RWPE1 (cell line): ENCODE data around the gene ZNF774.
"Not testable (repeated sequence)": the region's sequence is repeated elsewhere in the genome, so short reads cannot be mapped to it uniquely, and the experiment has no call there.

Experiments
- CTCF ChIA-PET: fragments of 350-600 bp; sonication (Branson Sonifier 250); formaldehyde crosslinking; extraction: SDS; loops from one replicate; lab custom pipeline; 2021; lab: Yijun Ruan, JAX
- POLR2A ChIA-PET: fragments of 400-600 bp; formaldehyde crosslinking; extraction: SDS; loops from one replicate; lab custom pipeline; 2020; ENCODE audit warnings: antibody characterized with exemption; ENCODE audit not compliant: low non-redundant PET; lab: Yijun Ruan, JAX
- DNase-seq: peaks from one replicate; pipeline ENCODE4 v3.0.0; 2012; ENCODE audit warnings: low spot score
- H3K27ac ChIP-seq: fragments of 450-650 bp; 2 replicates; pipeline ENCODE4 v1.5.1; 2017
- CTCF ChIP-seq: fragments of 450-650 bp; conservative IDR thresholded peaks from 2 replicates; pipeline ENCODE4 v1.5.1; 2017; ENCODE audit warnings: low read depth, mild to moderate bottlenecking

Gene ZNF774

GRCh38 chr15:90407336-90407735 lies 55.3 kb downstream of the ZNF774 start:
- no peak overlapping the region for H3K27ac ChIP-seq
- CTCF ChIA-PET, result interaction anchor here (0.8 kb wide), 1 partner anchor 41 kb away, joined by 3 read pairs; no protein-coding TSS in a partner anchor

DNA sequence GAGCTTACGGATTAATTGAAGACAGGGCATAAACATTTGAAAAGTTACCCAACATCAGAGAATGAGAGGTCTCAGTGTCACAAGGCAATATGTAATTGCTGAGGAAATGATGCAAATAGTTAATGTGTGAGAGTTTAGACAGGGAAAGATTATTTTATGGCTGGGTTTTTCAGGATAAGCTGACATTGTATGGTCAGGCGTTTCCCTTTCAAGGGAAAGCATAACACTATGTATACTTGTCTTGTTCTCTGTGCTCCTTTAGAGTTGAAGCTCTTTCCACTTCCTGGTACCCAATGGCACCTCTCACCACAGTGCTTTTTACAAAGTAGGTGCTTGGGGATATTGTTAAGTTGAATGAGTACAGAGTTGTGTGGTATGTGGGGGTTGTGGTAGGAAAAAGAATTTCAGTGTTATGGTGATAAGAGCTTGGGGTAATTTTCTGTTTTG lies 55.8 kb downstream of the ZNF774 start:
- DNase-seq, result no peak
- no peak for TF ChIP-seq CTCF
- H3K27ac ChIP-seq, result no peak overlapping the region
- ChIA-PET CTCF (interaction anchor here (0.8 kb wide), 1 partner anchor 40 kb away, joined by 3 read pairs; no protein-coding TSS in a partner anchor), POLR2A (no interaction called here)

More at GRCh38 chr15:90407336-90407735, 55.3 kb downstream of the ZNF774 start:
- no peak for DNase-seq
- POLR2A ChIA-PET, result no interaction called here
- no peak for TF ChIP-seq CTCF

GRCh38 chr15:90408657-90409056 lies 56.6 kb downstream of the ZNF774 start:
- ChIA-PET CTCF (no interaction called here), POLR2A (no interaction called here)
- H3K27ac ChIP-seq, result no peak overlapping the region
- no peak for TF ChIP-seq CTCF
- no peak for DNase-seq

DNA sequence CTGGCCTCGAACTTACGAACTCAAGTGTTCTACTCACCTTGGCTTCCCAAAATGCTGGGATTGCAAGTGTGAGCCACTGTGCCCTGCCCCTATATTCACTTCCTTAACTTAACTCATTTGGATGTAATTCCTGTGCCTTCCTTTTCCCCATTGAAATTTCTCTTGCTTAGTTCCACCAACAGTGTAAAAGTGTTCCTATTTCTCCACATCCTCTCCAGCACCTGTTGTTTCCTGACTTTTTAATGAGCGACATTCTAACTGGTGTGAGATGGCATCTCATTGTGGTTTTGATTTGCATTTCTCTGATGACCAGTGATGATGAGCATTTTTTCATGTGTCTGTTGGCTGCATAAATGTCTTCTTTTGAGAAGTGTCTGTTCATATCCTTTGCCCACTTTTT lies 57.5 kb downstream of the ZNF774 start:
- CTCF ChIA-PET, DNase-seq, H3K27ac ChIP-seq, POLR2A ChIA-PET: not testable (repeated sequence)

GRCh38 chr15:90410316-90410715 lies 58.2 kb downstream of the ZNF774 start:
- DNase-seq, POLR2A ChIA-PET, H3K27ac ChIP-seq, CTCF ChIA-PET: not testable (repeated sequence)

- POLR2A ChIA-PET, result no interaction called here
- H3K27ac ChIP-seq, result no peak overlapping the region
- DNase-seq, result no peak
- TF ChIP-seq CTCF, result no peak
- CTCF ChIA-PET, result interaction anchor here (0.6 kb wide), 1 partner anchor 124 kb away, joined by 4 read pairs; no protein-coding TSS in a partner anchor
These were observed 59.1 kb downstream of the ZNF774 start for GRCh38 chr15:90411176-90411575.
